Measurements from ENCODE around the gene ITPK1. TPM values are rescaled to one million over a fixed set of nuclear protein-coding genes. Genes with fewer than 3 reads are reported as not detected.

ITPK1 gene
- total RNA-seq, 1 experiment from 2014 or later: 66.2 TPM

GRCh38 chr14:93012951-93013719 lies 102.6 kb downstream of the ITPK1 start:
- no peak for TF ChIP-seq CTCF (conservative IDR thresholded peaks at IDR 0.05; ENCODE audit: low read depth, low read length)
- TF ChIP-seq EZH2phosphoT487 (IDR thresholded peaks at IDR 0.05; ENCODE audit: borderline replicate concordance, low read length): no peak
- TF ChIP-seq EZH2 (IDR thresholded peaks at IDR 0.05; ENCODE audit: low read length, unreplicated experiment): no peak
- ChIA-PET POLR2A (ENCODE audit: unreplicated experiment) (no interaction called here), CTCF (no interaction called here)
- Histone ChIP-seq H3K27ac (ENCODE audit: low read length) (no peak overlapping the region), H3K9me3 (ENCODE audit: low read length) (no peaks in the 10 kb centered on the region), H3K36me3 (ENCODE audit: low read depth, low read length) (no peaks in the 10 kb centered on the region), H3K4me1 (ENCODE audit: insufficient read depth, low read length) (peaks cover 10% of the 10 kb centered on the region), H3K27me3 (ENCODE audit: low read length) (no peaks in the 10 kb centered on the region), H3K79me2 (ENCODE audit: low read length) (0 out of 2 replicates have a peak, but pooled peaks cover 3% of the 10 kb centered on the region), H3K4me2 (ENCODE audit: low read length) (no peak overlapping the region), H3F3A (ENCODE audit: low read length, unreplicated experiment) (no peaks in the 10 kb centered on the region), H3K9ac (ENCODE audit: low read length) (no peak overlapping the region), H4K20me1 (ENCODE audit: low read length) (no peaks in the 10 kb centered on the region), H3K9me2 (replicated peaks; ENCODE audit: low read length) (no peaks in the 10 kb centered on the region), H3K4me3 (ENCODE audit: low read length) (no peak overlapping the region), H2AFZ (ENCODE audit: low read length) (no peak overlapping the region)
- ATAC-seq: no peak
- no TSS peak for BruUV-seq (replicated peaks)
- intact Hi-C loops (cut with micrococcal nuclease): no loop called here
- no peak for DNase-seq

- Histone ChIP-seq H2AFZ (ENCODE audit: low read length) (no peak overlapping the region), H3F3A (ENCODE audit: low read length, unreplicated experiment) (no peaks in the 10 kb centered on the region), H3K9me3 (ENCODE audit: low read length) (no peaks in the 10 kb centered on the region), H3K9ac (ENCODE audit: low read length) (no peak overlapping the region), H3K4me2 (ENCODE audit: low read length) (no peak overlapping the region), H3K9me2 (replicated peaks; ENCODE audit: low read length) (no peaks in the 10 kb centered on the region), H3K27ac (ENCODE audit: low read length) (no peak overlapping the region), H3K79me2 (ENCODE audit: low read length) (0 out of 2 replicates have a peak, but pooled peaks cover 3% of the 10 kb centered on the region), H3K4me3 (ENCODE audit: low read length) (no peak overlapping the region), H3K27me3 (ENCODE audit: low read length) (no peaks in the 10 kb centered on the region), H4K20me1 (ENCODE audit: low read length) (no peaks in the 10 kb centered on the region), H3K36me3 (ENCODE audit: low read depth, low read length) (no peaks in the 10 kb centered on the region), H3K4me1 (ENCODE audit: insufficient read depth, low read length) (peaks cover 16% of the 10 kb centered on the region)
- ChIA-PET CTCF (no interaction called here), POLR2A (ENCODE audit: unreplicated experiment) (no interaction called here)
- intact Hi-C loops (cut with micrococcal nuclease): no loop called here
- BruUV-seq (replicated peaks): no TSS peak
- TF ChIP-seq EZH2phosphoT487 (IDR thresholded peaks at IDR 0.05; ENCODE audit: borderline replicate concordance, low read length): no peak
- no peak for TF ChIP-seq EZH2 (IDR thresholded peaks at IDR 0.05; ENCODE audit: low read length, unreplicated experiment)
- no peak for TF ChIP-seq CTCF (conservative IDR thresholded peaks at IDR 0.05; ENCODE audit: low read depth, low read length)
- ATAC-seq (no peak), DNase-seq (no peak)
Observed at GRCh38 chr14:93012506-93012905, 103.2 kb downstream of the ITPK1 start.

GRCh38 chr14:93011650-93012325 lies 103.9 kb downstream of the ITPK1 start:
- intact Hi-C loops (cut with micrococcal nuclease): no loop called here
- Histone ChIP-seq H3K9me2 (replicated peaks; ENCODE audit: low read length) (no peaks in the 10 kb centered on the region), H3K4me2 (ENCODE audit: low read length) (no peak overlapping the region), H3K9me3 (ENCODE audit: low read length) (no peaks in the 10 kb centered on the region), H2AFZ (ENCODE audit: low read length) (no peak overlapping the region), H3F3A (ENCODE audit: low read length, unreplicated experiment) (no peaks in the 10 kb centered on the region), H3K27me3 (ENCODE audit: low read length) (no peaks in the 10 kb centered on the region), H4K20me1 (ENCODE audit: low read length) (no peaks in the 10 kb centered on the region), H3K36me3 (ENCODE audit: low read depth, low read length) (no peaks in the 10 kb centered on the region), H3K4me1 (ENCODE audit: insufficient read depth, low read length) (peaks cover 21% of the 10 kb centered on the region), H3K9ac (ENCODE audit: low read length) (no peak overlapping the region), H3K79me2 (ENCODE audit: low read length) (0 out of 2 replicates have a peak, but pooled peaks cover 4% of the 10 kb centered on the region), H3K27ac (ENCODE audit: low read length) (no peak overlapping the region), H3K4me3 (ENCODE audit: low read length) (no peak overlapping the region)
- no TSS peak for BruUV-seq (replicated peaks)
- ChIA-PET CTCF (no interaction called here), POLR2A (ENCODE audit: unreplicated experiment) (no interaction called here)
- ATAC-seq (no peak), DNase-seq (no peak)
- TF ChIP-seq EZH2phosphoT487 (IDR thresholded peaks at IDR 0.05; ENCODE audit: borderline replicate concordance, low read length) (no peak), CTCF (conservative IDR thresholded peaks at IDR 0.05; ENCODE audit: low read depth, low read length) (no peak), EZH2 (IDR thresholded peaks at IDR 0.05; ENCODE audit: low read length, unreplicated experiment) (no peak)

Data from PC-3 (cell line).